ENCODE measurements around the gene WDHD1. TPM values are rescaled to one million over a fixed set of nuclear protein-coding genes. Genes with fewer than 3 reads are reported as not detected.

WDHD1 gene
- total RNA-seq (2014; rRNA removed; shearing (Covaris generic)) (6.3 and 9.6 TPM in 2 replicates), polyA plus RNA-seq (2016; fragmentation: Nextera tagmentation; extraction: Ambion mirVana) (6.6 and 7.5 TPM in 2 replicates)

DNA sequence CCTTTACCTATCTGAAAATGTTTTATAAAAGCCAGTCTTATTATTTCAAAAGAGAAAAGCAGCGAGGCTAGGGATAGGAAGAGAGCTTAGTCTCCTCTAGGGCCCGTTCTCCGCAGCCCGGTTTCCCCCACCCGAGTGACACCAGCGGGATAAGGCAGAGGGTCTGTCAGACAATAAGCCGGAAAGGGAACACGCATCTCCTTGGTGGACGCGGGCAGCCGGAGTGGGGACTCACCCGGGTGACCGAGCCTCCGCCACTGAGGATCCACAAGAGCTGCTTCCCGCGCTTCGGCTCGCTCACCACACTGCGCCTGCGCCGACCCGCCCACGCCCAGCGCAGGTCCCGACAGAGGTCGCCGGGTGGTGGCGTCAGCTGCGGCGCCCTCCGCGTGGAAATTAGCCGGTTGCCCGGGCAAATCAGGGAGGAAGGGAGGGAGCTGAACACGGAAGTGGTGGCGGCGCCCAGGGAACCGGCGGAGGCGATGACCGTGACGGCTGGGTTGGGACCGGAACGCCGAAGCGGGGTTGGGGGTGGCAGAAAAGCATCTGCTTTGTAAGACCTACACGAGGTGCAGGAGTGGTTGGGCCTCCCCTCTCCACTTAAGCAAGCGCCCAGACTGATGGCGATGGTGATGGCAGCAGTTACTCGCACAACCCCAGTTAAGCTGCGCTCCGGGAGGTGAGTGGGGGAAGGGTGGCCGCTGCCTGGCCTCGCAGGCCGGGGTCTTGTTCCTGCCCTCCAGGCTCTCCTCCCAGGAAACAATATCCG lies at the start of gene WDHD1, which contains the start of gene SOCS4:
Gene WDHD1, minus strand, starts transcription at position 307 of the 769 bp plus-strand sequence. CDS start 312 bp downstream, outside the sequence.
Gene SOCS4, plus strand, starts transcription at position 444 of the 769 bp plus-strand sequence. CDS start 15,806 bp downstream, outside the sequence.
- Histone ChIP-seq H3K79me2 (ENCODE audit: insufficient read depth) (peaks cover 84% of the 10 kb centered on the region), H3K4me2 (ENCODE audit: unreplicated experiment) (peak within 1 kb of the TSS; percentile 98), H3K9me3 (ENCODE audit: low read depth) (no peaks in the 10 kb centered on the region), H3K4me3 (peak within 1 kb of the TSS; percentile 91), H3F3A (ENCODE audit: insufficient read depth) (peaks cover 15% of the 10 kb centered on the region; the same call in 1 of the 2 replicates), H4K20me1 (ENCODE audit: insufficient read depth) (peaks cover 4% of the 10 kb centered on the region; the same call in 1 of the 2 replicates), H3K36me3 (ENCODE audit: low read depth) (no peaks in the 10 kb centered on the region), H3K4me1 (ENCODE audit: insufficient read depth) (peaks cover 35% of the 10 kb centered on the region), H3K27ac (peak within 1 kb of the TSS; percentile 84), H3K9ac (peak within 1 kb of the TSS; percentile 91), H2AFZ (peak within 1 kb of the TSS; percentile 98), H3K27me3 (replicated peaks; ENCODE audit: insufficient read depth) (no peaks in the 10 kb centered on the region), H3K9me2 (ENCODE audit: insufficient read depth) (no peaks in the 10 kb centered on the region)
- in situ Hi-C loops (cut with MboI) = no loop called here
- peak; percentile 95 for DNase-seq
- TF ChIP-seq EZH2phosphoT487 (IDR thresholded peaks at IDR 0.05; ENCODE audit: insufficient read depth, low read depth) = no peak
- TF ChIP-seq EZH2 (IDR thresholded peaks at IDR 0.05; ENCODE audit: insufficient read depth, poor library complexity, severe bottlenecking) = no peak
- 0% methylated on average over 50 to 52 of the region's 56 CpGs for WGBS, 2 experiments (ENCODE audit: low coverage in 1 of 2, low lambda C conversion rate in 2 of 2, missing lambda C conversion rate in 2 of 2)

DNA sequence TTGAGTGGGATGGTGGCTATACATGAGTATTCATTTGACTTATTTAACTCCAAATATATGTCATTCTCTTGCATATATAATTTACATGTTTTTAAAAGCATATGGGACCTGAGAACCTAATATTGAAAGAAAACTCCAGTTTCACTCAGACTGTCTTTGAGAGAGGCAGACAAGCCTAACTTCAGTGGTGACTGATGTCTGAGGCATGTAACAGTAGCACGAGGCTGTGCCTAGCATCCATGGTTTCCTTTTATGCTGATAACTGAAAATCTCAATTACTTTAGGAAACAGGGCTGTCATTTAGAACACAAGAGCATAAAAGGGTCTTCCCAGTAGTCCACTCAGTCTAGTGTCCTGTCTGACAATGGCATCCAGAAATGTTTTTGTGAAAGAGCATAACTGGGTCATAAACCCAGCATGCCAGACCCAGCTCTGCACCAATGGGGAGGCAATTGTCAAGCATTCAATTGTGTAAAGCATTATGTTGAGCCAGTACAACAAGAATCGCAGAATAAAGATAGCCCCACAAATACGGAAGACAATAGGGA lies 48.8 kb upstream of the WDHD1 start:
- Histone ChIP-seq H3K27me3 (replicated peaks; ENCODE audit: insufficient read depth) (no peaks in the 10 kb centered on the region), H3K4me2 (ENCODE audit: unreplicated experiment) (peak overlapping the region; percentile 10), H3F3A (ENCODE audit: insufficient read depth) (peaks cover 26% of the 10 kb centered on the region), H2AFZ (no peak overlapping the region), H3K9me3 (ENCODE audit: low read depth) (no peaks in the 10 kb centered on the region), H3K4me3 (no peak overlapping the region), H3K36me3 (ENCODE audit: low read depth) (no peaks in the 10 kb centered on the region), H3K79me2 (ENCODE audit: insufficient read depth) (no peaks in the 10 kb centered on the region), H4K20me1 (ENCODE audit: insufficient read depth) (no peaks in the 10 kb centered on the region), H3K27ac (no peak overlapping the region), H3K4me1 (ENCODE audit: insufficient read depth) (peaks cover 45% of the 10 kb centered on the region), H3K9ac (peak overlapping the region; percentile 13; the same call in 1 of the 2 replicates), H3K9me2 (ENCODE audit: insufficient read depth) (no peaks in the 10 kb centered on the region)
- TF ChIP-seq EZH2 (IDR thresholded peaks at IDR 0.05; ENCODE audit: insufficient read depth, poor library complexity, severe bottlenecking) = no peak
- no peak for TF ChIP-seq EZH2phosphoT487 (IDR thresholded peaks at IDR 0.05; ENCODE audit: insufficient read depth, low read depth)
- in situ Hi-C loops (cut with MboI) = no loop called here
- DNase-seq = peak; percentile 74
- 75 to 83% methylated on average over 3 of the region's 3 CpGs for WGBS, 2 experiments (ENCODE audit: low coverage in 1 of 2, low lambda C conversion rate in 2 of 2, missing lambda C conversion rate in 2 of 2)

GRCh38 chr14:55074662-55075061 lies 47.8 kb upstream of the WDHD1 start:
- Histone ChIP-seq H3K9me3 (ENCODE audit: low read depth) (no peaks in the 10 kb centered on the region), H3K4me1 (ENCODE audit: insufficient read depth) (peaks cover 45% of the 10 kb centered on the region), H3K79me2 (ENCODE audit: insufficient read depth) (no peaks in the 10 kb centered on the region), H3K9me2 (ENCODE audit: insufficient read depth) (no peaks in the 10 kb centered on the region), H3K27ac (0 out of 2 replicates have a peak overlapping the region, but pooled peaks have one; percentile 32), H3K4me3 (no peak overlapping the region), H3K4me2 (ENCODE audit: unreplicated experiment) (peak overlapping the region; percentile 3), H2AFZ (peak overlapping the region; percentile 33; the same call in 1 of the 2 replicates), H4K20me1 (ENCODE audit: insufficient read depth) (no peaks in the 10 kb centered on the region), H3K36me3 (ENCODE audit: low read depth) (no peaks in the 10 kb centered on the region), H3K27me3 (replicated peaks; ENCODE audit: insufficient read depth) (no peaks in the 10 kb centered on the region), H3F3A (ENCODE audit: insufficient read depth) (peaks cover 37% of the 10 kb centered on the region), H3K9ac (peak overlapping the region; percentile 19; the same call in 1 of the 2 replicates)
- in situ Hi-C loops (cut with MboI) = no loop called here
- TF ChIP-seq EZH2 (IDR thresholded peaks at IDR 0.05; ENCODE audit: insufficient read depth, poor library complexity, severe bottlenecking) = no peak
- TF ChIP-seq EZH2phosphoT487 (IDR thresholded peaks at IDR 0.05; ENCODE audit: insufficient read depth, low read depth) = no peak
- WGBS, 2 experiments (ENCODE audit: low coverage in 1 of 2, low lambda C conversion rate in 2 of 2, missing lambda C conversion rate in 2 of 2) = 14% methylated on average over 5 of the region's 5 CpGs
- peak; percentile 56 for DNase-seq

- peak overlapping the region; percentile 50 for H3K9ac ChIP-seq
- peak overlapping the region; percentile 22 for H3K4me2 ChIP-seq (ENCODE audit: unreplicated experiment)
- H3K36me3 ChIP-seq (ENCODE audit: low read depth) = no peaks in the 10 kb centered on the region
- H2AFZ ChIP-seq = 0 out of 2 replicates have a peak overlapping the region, but pooled peaks have one; percentile 1
- peak overlapping the region; percentile 32 for H3K27ac ChIP-seq
- no peaks in the 10 kb centered on the region for H3K9me2 ChIP-seq (ENCODE audit: insufficient read depth)
- peaks cover 45% of the 10 kb centered on the region for H3K4me1 ChIP-seq (ENCODE audit: insufficient read depth)
- no peaks in the 10 kb centered on the region for H3K79me2 ChIP-seq (ENCODE audit: insufficient read depth)
- WGBS, 2 experiments (ENCODE audit: low coverage in 1 of 2, low lambda C conversion rate in 2 of 2, missing lambda C conversion rate in 2 of 2) = 43 to 59% methylated on average over 2 of the region's 2 CpGs
- in situ Hi-C loops (cut with MboI) = no loop called here
- peak; percentile 79 for DNase-seq
- TF ChIP-seq EZH2 (IDR thresholded peaks at IDR 0.05; ENCODE audit: insufficient read depth, poor library complexity, severe bottlenecking) (no peak), EZH2phosphoT487 (IDR thresholded peaks at IDR 0.05; ENCODE audit: insufficient read depth, low read depth) (no peak)
- no peaks in the 10 kb centered on the region for H3K27me3 ChIP-seq (replicated peaks; ENCODE audit: insufficient read depth)
- H3K9me3 ChIP-seq (ENCODE audit: low read depth) = no peaks in the 10 kb centered on the region
- H3F3A ChIP-seq (ENCODE audit: insufficient read depth) = peaks cover 45% of the 10 kb centered on the region
- H3K4me3 ChIP-seq = no peak overlapping the region
- no peaks in the 10 kb centered on the region for H4K20me1 ChIP-seq (ENCODE audit: insufficient read depth)
These were observed 47.0 kb upstream of the WDHD1 start for GRCh38 chr14:55073856-55074255.

Measured in GM23248 (cell line).